SK-N-SH (cell line): ENCODE measurements around the gene MTMR8.

Experiments used
- EP300 ChIP-seq, 2 experiments: IDR thresholded peaks; 2 replicates each; pipeline versions ENCODE4 v1.4.0 to v1.6.1; 2012; ENCODE audit warnings: borderline replicate concordance in 1 of 2, low read depth in 1 of 2, low read length in 1 of 2
- EZH2phosphoT487 ChIP-seq: fragments of 200-600 bp; sonication (generic); IDR thresholded peaks from 2 replicates; pipeline ENCODE4 v1.6.1; 2017; ENCODE audit warnings: low read depth, mixed run types, mild to moderate bottlenecking, antibody characterized with exemption, moderate library complexity, borderline replicate concordance
- FOSL2 ChIP-seq: IDR thresholded peaks from 2 replicates; pipeline ENCODE4 v1.4.0; 2012; ENCODE audit warnings: low read depth, mild to moderate bottlenecking, moderate library complexity, borderline replicate concordance
- FOXJ3 ChIP-seq: sonication (generic); formaldehyde crosslinking; IDR thresholded peaks from 2 replicates; pipeline ENCODE4 v1.5.1; 2020; ENCODE audit warnings: mild to moderate bottlenecking, missing genetic modification reagents
- GATA2 ChIP-seq: sonication (generic); formaldehyde crosslinking; IDR thresholded peaks from 2 replicates; pipeline ENCODE4 v1.5.0; 2020; ENCODE audit warnings: mild to moderate bottlenecking, missing genetic modification reagents
- MXI1 ChIP-seq: IDR thresholded peaks from 2 replicates; pipeline ENCODE4 v1.6.1; 2012; ENCODE audit warnings: mild to moderate bottlenecking, low read depth, low read length, improper control_type of control experiment
- POLR2AphosphoS5 ChIP-seq: IDR thresholded peaks from 2 replicates; pipeline ENCODE4 v1.6.1; 2012; ENCODE audit warnings: low read depth, low read length
- RFX5 ChIP-seq: IDR thresholded peaks from 2 replicates; pipeline ENCODE4 v1.6.1; 2012; ENCODE audit warnings: mild to moderate bottlenecking, improper control_type of control experiment, low read length
- SIN3A ChIP-seq: IDR thresholded peaks from 2 replicates; pipeline ENCODE4 v1.6.1; 2012; ENCODE audit warnings: low read depth, mild to moderate bottlenecking, low read length, moderate library complexity, borderline replicate concordance
- TAF1 ChIP-seq: IDR thresholded peaks from 2 replicates; pipeline ENCODE4 v1.6.1; 2012; ENCODE audit warnings: low read depth, mild to moderate bottlenecking, low read length, moderate library complexity, borderline replicate concordance
- YY1 ChIP-seq: IDR thresholded peaks from 2 replicates; pipeline ENCODE4 v1.4.0; 2012; ENCODE audit warnings: low read depth, mild to moderate bottlenecking
- TF ChIP-seq, protein P1 (sequence below): fragments of 200-600 bp; sonication (generic); IDR thresholded peaks from 2 replicates; pipeline ENCODE4 v1.6.1; 2017; ENCODE audit warnings: antibody characterized with exemption, mild to moderate bottlenecking, moderate library complexity
- TF ChIP-seq, protein P2 (sequence below): IDR thresholded peaks from 2 replicates; pipeline ENCODE4; 2012

DNA sequence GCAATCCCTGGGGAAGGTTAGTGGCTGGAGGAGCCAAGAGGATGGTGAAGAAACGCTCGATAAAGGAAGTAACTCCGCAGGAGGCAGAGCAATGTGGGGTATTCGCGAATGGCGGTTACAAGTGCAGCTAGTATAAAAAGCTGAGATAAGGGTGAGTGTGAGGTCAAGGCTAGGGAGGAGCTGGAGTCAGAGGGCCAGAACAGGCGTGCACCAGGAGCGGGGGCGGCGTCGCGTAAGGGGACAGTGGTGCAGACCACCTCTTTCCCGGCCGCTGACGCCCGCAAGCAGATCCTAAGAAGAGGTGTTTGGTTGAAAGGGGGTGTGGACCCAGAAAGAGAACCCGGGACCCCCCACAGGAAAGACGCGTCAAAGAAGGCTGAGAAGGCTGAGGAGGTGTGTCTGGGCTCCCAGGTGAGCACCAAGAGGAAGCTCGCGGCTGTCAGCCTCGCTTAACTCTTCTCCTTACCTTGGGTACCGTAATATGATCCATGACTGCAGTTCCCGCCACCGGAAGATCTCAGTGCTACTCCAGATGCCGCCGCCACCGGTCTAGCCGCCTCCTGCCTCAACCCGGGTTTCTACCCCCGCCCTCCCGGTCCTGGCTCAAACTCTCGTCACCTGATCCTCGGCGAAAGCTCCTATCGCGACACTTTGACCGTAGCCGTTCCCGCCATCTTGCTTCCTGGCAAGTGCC is at the start of gene MTMR8:
- TF ChIP-seq, protein P1, sequence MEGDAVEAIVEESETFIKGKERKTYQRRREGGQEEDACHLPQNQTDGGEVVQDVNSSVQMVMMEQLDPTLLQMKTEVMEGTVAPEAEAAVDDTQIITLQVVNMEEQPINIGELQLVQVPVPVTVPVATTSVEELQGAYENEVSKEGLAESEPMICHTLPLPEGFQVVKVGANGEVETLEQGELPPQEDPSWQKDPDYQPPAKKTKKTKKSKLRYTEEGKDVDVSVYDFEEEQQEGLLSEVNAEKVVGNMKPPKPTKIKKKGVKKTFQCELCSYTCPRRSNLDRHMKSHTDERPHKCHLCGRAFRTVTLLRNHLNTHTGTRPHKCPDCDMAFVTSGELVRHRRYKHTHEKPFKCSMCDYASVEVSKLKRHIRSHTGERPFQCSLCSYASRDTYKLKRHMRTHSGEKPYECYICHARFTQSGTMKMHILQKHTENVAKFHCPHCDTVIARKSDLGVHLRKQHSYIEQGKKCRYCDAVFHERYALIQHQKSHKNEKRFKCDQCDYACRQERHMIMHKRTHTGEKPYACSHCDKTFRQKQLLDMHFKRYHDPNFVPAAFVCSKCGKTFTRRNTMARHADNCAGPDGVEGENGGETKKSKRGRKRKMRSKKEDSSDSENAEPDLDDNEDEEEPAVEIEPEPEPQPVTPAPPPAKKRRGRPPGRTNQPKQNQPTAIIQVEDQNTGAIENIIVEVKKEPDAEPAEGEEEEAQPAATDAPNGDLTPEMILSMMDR: no peak
- TF ChIP-seq FOSL2 (no peak), FOXJ3 (CRISPR knock-in tag) (no peak), EZH2phosphoT487 (no peak), SIN3A (no peak), GATA2 (CRISPR knock-in tag) (no peak), EP300 (IDR thresholded peaks at IDR 0.05; ENCODE audit: borderline replicate concordance in 1 of 2, low read depth in 1 of 2, low read length in 1 of 2) (no peak), MXI1 (no peak), POLR2AphosphoS5 (no peak), TAF1 (no peak), RFX5 (no peak), YY1 (peak; percentile 94)
- TF ChIP-seq, protein P2, sequence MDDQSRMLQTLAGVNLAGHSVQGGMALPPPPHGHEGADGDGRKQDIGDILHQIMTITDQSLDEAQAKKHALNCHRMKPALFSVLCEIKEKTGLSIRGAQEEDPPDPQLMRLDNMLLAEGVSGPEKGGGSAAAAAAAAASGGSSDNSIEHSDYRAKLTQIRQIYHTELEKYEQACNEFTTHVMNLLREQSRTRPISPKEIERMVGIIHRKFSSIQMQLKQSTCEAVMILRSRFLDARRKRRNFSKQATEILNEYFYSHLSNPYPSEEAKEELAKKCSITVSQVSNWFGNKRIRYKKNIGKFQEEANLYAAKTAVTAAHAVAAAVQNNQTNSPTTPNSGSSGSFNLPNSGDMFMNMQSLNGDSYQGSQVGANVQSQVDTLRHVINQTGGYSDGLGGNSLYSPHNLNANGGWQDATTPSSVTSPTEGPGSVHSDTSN: no peak
